DOHH2 (cell line): Measurements from ENCODE around the gene SCRN3.

Experiments used
- H3F3A ChIP-seq: fragments of 200-600 bp; sonication (generic), shearing (Covaris generic); 2 replicates; pipeline ENCODE4 v1.6.0; 2016; ENCODE audit warnings: antibody characterized with exemption, mild to moderate bottlenecking; ENCODE audit not compliant: control insufficient read depth, insufficient read depth
- H3K27ac ChIP-seq: fragments of 200-600 bp; sonication (generic); 2 replicates; pipeline ENCODE4 v1.5.1; 2014; ENCODE audit warnings: low read depth, mild to moderate bottlenecking, low read length, moderate library complexity
- H3K27me3 ChIP-seq: fragments of 200-600 bp; sonication (generic); 2 replicates; pipeline ENCODE4 v1.6.1; 2014; ENCODE audit warnings: mild to moderate bottlenecking, low read length, mixed read lengths; ENCODE audit not compliant: control insufficient read depth
- H3K36me3 ChIP-seq: fragments of 200-600 bp; sonication (generic); 2 replicates; pipeline ENCODE4 v1.6.1; 2014; ENCODE audit warnings: mild to moderate bottlenecking, low read length, moderate library complexity, mixed read lengths; ENCODE audit not compliant: control insufficient read depth
- H3K4me1 ChIP-seq: fragments of 200-600 bp; sonication (generic); 2 replicates; pipeline ENCODE4 v1.6.1; 2014; ENCODE audit warnings: mild to moderate bottlenecking, low read length, mixed read lengths; ENCODE audit not compliant: control insufficient read depth
- H3K4me2 ChIP-seq: fragments of 200-600 bp; sonication (generic); 2 replicates; pipeline ENCODE4 v1.6.0; 2014; ENCODE audit warnings: mild to moderate bottlenecking, low read length, moderate library complexity
- H3K4me3 ChIP-seq: fragments of 200-600 bp; sonication (generic); 2 replicates; pipeline ENCODE4 v1.5.1; 2014; ENCODE audit warnings: mild to moderate bottlenecking, low read length, mixed read lengths
- H3K79me2 ChIP-seq: fragments of 200-600 bp; sonication (generic); 2 replicates; pipeline ENCODE4 v1.6.1; 2014; ENCODE audit warnings: mild to moderate bottlenecking, low read length, mixed read lengths; ENCODE audit not compliant: control insufficient read depth
- H3K9me2 ChIP-seq: fragments of 200-600 bp; sonication (generic); replicated peaks from 2 replicates; pipeline ENCODE4 v1.6.1; 2014; ENCODE audit warnings: mild to moderate bottlenecking, low read length, mixed read lengths; ENCODE audit not compliant: control insufficient read depth
- H3K9me3 ChIP-seq: fragments of 200-600 bp; sonication (generic); 2 replicates; pipeline ENCODE4 v1.6.1; 2014; ENCODE audit warnings: antibody characterized with exemption, low read length, mixed read lengths; ENCODE audit not compliant: control insufficient read depth, insufficient read depth
- H4K20me1 ChIP-seq: fragments of 200-600 bp; sonication (generic); 2 replicates; pipeline ENCODE4 v1.6.0; 2014; ENCODE audit warnings: low read depth, mild to moderate bottlenecking, antibody characterized with exemption, low read length, moderate library complexity; ENCODE audit not compliant: control insufficient read depth, insufficient read depth
- CTCF ChIP-seq: fragments of 200-600 bp; sonication (generic); IDR thresholded peaks from one replicate; pipeline ENCODE4 v1.5.1; 2014; ENCODE audit warnings: antibody characterized with exemption, mild to moderate bottlenecking, low read depth, low read length; ENCODE audit not compliant: poor library complexity, severe bottlenecking
- EZH2phosphoT487 ChIP-seq: fragments of 200-600 bp; sonication (generic); IDR thresholded peaks from 2 replicates; pipeline ENCODE4 v1.6.1; 2017; ENCODE audit warnings: borderline replicate concordance, mild to moderate bottlenecking, antibody characterized with exemption, low read length, moderate library complexity, mixed read lengths

SCRN3 gene

GRCh38 chr2:174364628-174365027, 30.9 kb upstream of the SCRN3 start:
- Histone ChIP-seq H3K4me1 (no peaks in the 10 kb centered on the region), H4K20me1 (no peaks in the 10 kb centered on the region), H3K9me3 (peaks cover 17% of the 10 kb centered on the region), H3K4me2 (no peak overlapping the region), H3K4me3 (no peak overlapping the region), H3K36me3 (peaks cover 21% of the 10 kb centered on the region), H3K27me3 (no peaks in the 10 kb centered on the region), H3K27ac (no peak overlapping the region), H3F3A (no peaks in the 10 kb centered on the region; the same call in 1 of the 2 replicates), H3K79me2 (no peaks in the 10 kb centered on the region), H3K9me2 (no peaks in the 10 kb centered on the region)
- no peak for TF ChIP-seq CTCF
- TF ChIP-seq EZH2phosphoT487: no peak

GRCh38 chr2:174365571-174365970, 30.0 kb upstream of the SCRN3 start:
- no peak for TF ChIP-seq CTCF
- no peak for TF ChIP-seq EZH2phosphoT487
- Histone ChIP-seq H3K27ac (no peak overlapping the region), H3K79me2 (no peaks in the 10 kb centered on the region), H3K9me3 (peaks cover 17% of the 10 kb centered on the region), H3K36me3 (peaks cover 25% of the 10 kb centered on the region), H3K9me2 (no peaks in the 10 kb centered on the region), H3K4me2 (no peak overlapping the region), H4K20me1 (no peaks in the 10 kb centered on the region), H3K27me3 (no peaks in the 10 kb centered on the region), H3K4me1 (no peaks in the 10 kb centered on the region), H3K4me3 (no peak overlapping the region), H3F3A (no peaks in the 10 kb centered on the region; the same call in 1 of the 2 replicates)

GRCh38 chr2:174368691-174369090, 26.8 kb upstream of the SCRN3 start:
- no peaks in the 10 kb centered on the region for H3K27me3 ChIP-seq
- no peak overlapping the region for H3K4me2 ChIP-seq
- no peaks in the 10 kb centered on the region for H3K79me2 ChIP-seq
- no peaks in the 10 kb centered on the region for H3K4me1 ChIP-seq
- H3K9me2 ChIP-seq: no peaks in the 10 kb centered on the region
- no peak overlapping the region for H3K4me3 ChIP-seq
- H3K9me3 ChIP-seq: peaks cover 13% of the 10 kb centered on the region
- H3K36me3 ChIP-seq: peaks cover 21% of the 10 kb centered on the region
- TF ChIP-seq CTCF (no peak), EZH2phosphoT487 (no peak)
- H4K20me1 ChIP-seq: no peaks in the 10 kb centered on the region
- no peaks in the 10 kb centered on the region for H3F3A ChIP-seq
- no peak overlapping the region for H3K27ac ChIP-seq

- H3K9me3 ChIP-seq: no peaks in the 10 kb centered on the region
Measured at GRCh38 chr2:174376967-174377366, 18.6 kb upstream of the SCRN3 start.

More at GRCh38 chr2:174376967-174377366, 18.6 kb upstream of the SCRN3 start:
- Histone ChIP-seq H3K27me3 (no peaks in the 10 kb centered on the region), H3K4me3 (no peak overlapping the region), H3K36me3 (peaks cover 51% of the 10 kb centered on the region), H3K4me2 (no peak overlapping the region), H3K9me2 (no peaks in the 10 kb centered on the region), H3F3A (no peaks in the 10 kb centered on the region), H3K4me1 (no peaks in the 10 kb centered on the region), H4K20me1 (no peaks in the 10 kb centered on the region), H3K79me2 (no peaks in the 10 kb centered on the region), H3K27ac (no peak overlapping the region)
- TF ChIP-seq EZH2phosphoT487: no peak
- no peak for TF ChIP-seq CTCF
